Cardiac fibroblast (primary cell): ENCODE results near the gene CCDC88B.

Experiments
- DNase-seq, 2 donors: peaks; one replicate each; pipeline versions ENCODE4 v3.0.0 to v3.0.0-alpha.2; 2010; ENCODE audit warnings: low read depth in 2 of 2
- H3K4me3 ChIP-seq, 2 donors: replicated peaks in 1 of 2; 1 replicate in 1 of 2; 2 replicates in 1 of 2; pipeline ENCODE4 v1.5.1; 2011; ENCODE audit warnings: low read depth in 2 of 2, low read length in 2 of 2, mild to moderate bottlenecking in 2 of 2, moderate library complexity in 1 of 2
- TF ChIP-seq, protein P1 (sequence below): IDR thresholded peaks from one replicate; pipeline ENCODE4 v1.5.1; 2011; ENCODE audit warnings: low read depth, mild to moderate bottlenecking, low read length, inconsistent platforms

The CCDC88B gene

DNA sequence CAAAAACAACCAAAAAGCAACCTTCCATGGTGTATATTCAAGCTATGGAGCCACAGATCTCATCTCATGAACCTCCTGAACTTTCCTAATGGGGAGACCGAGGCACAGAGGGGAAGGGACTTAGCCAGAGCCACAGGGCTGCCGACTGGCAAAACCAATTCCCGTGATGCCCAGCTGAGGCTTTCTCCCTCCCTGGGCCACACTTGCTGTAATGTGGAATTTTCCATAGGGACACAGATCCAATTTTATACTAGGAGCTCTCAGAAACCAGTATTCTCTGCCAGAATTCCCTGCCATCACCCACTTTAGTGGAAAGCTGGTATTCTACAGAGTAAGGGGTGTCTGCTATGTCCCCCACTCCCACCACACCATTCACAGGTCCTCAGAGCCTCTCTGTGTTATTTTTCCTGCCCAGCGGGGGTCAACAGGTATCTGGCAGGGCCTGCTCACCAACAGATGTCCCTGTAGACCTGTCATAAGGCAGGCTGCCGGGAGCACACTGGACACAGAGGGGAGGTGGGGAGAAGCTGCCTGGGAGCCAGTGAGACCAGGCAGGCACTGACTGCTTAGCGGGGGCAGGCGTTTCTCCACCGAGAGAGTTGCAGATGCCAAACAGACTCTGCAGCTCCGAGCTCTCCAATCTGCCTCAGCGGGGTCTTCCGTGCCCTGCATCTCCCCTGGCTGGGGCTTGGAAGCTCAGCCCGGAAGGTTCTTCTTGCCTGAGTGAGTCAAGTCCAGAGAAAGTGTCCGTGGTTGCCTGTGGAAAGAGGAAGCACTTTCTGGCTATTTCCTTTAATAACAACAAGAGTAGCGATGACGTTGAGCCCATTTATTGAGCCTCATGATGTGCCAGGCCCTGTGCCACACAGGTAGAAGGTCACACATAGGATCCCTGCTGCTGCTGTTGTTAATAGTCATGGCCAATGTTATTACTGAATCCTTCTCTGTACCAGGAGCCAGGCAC lies 45.3 kb downstream of the CCDC88B start:
- DNase-seq: no peak
- H3K4me3 ChIP-seq: no peak overlapping the region
- TF ChIP-seq, protein P1, sequence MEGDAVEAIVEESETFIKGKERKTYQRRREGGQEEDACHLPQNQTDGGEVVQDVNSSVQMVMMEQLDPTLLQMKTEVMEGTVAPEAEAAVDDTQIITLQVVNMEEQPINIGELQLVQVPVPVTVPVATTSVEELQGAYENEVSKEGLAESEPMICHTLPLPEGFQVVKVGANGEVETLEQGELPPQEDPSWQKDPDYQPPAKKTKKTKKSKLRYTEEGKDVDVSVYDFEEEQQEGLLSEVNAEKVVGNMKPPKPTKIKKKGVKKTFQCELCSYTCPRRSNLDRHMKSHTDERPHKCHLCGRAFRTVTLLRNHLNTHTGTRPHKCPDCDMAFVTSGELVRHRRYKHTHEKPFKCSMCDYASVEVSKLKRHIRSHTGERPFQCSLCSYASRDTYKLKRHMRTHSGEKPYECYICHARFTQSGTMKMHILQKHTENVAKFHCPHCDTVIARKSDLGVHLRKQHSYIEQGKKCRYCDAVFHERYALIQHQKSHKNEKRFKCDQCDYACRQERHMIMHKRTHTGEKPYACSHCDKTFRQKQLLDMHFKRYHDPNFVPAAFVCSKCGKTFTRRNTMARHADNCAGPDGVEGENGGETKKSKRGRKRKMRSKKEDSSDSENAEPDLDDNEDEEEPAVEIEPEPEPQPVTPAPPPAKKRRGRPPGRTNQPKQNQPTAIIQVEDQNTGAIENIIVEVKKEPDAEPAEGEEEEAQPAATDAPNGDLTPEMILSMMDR: no peak

- no peak overlapping the region for H3K4me3 ChIP-seq
- DNase-seq: peak in 1 of 2 donors; percentile 62
- TF ChIP-seq, protein P1: no peak
These were observed 46.1 kb downstream of the CCDC88B start for GRCh38 chr11:64385945-64386704.

GRCh38 chr11:64387916-64388315 lies 47.9 kb downstream of the CCDC88B start:
- TF ChIP-seq, protein P1: no peak
- no peak for DNase-seq
- H3K4me3 ChIP-seq: no peak overlapping the region

DNA sequence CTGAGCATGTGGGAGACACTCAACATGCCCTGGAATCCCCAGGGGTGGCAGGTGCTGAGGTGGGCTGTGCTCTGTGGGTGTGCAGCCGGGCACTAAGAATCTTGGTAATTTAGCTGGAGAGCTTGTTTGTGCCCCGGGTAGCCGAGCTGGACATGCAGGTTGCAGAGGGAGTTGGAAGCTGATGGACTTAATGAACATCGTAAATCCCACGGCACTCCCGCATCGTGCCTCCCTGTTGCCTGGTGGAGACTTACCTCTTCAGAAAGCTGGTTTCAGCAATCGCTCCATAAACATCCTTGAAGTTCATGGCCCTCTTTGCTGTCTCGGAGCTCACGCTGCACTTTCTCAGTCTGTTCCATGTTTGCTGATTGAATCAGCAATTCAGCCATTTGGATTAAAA lies 48.9 kb downstream of the CCDC88B start:
- TF ChIP-seq, protein P1: no peak
- H3K4me3 ChIP-seq: no peak overlapping the region
- DNase-seq: no peak

DNA sequence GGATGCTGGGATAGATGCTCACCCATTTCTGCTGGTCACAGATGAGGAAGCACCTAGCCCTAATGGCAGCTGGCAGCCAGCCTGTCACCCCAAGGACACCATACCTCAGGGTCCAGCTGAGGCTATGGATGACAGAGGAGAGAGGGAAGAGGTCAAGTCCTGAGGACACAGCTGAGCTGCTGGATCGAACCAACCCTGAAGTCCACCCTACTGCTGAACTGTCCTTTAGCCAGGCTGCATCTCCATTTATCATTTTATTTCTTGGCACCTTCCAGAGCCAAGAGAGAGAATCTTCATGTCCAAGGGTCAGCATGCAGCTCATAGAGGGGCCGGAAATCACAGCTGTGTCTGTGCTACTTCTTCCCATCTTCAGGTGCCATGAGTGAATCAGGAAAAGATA lies 49.8 kb downstream of the CCDC88B start:
- no peak for DNase-seq
- TF ChIP-seq, protein P1: no peak
- H3K4me3 ChIP-seq: no peak overlapping the region

- no peak overlapping the region for H3K4me3 ChIP-seq
- no peak for DNase-seq
- TF ChIP-seq, protein P1: no peak
These were observed 50.6 kb downstream of the CCDC88B start for GRCh38 chr11:64390558-64390957.
